Pulmonary artery endothelial cell (primary cell): ENCODE measurements around the gene RORB. TPM values are rescaled to one million over a fixed set of nuclear protein-coding genes. Genes with fewer than 3 reads are reported as not detected.

ENCODE experiments used
- DNase-seq: peaks from one replicate; pipeline ENCODE4 v3.0.0-alpha.2; 2011; ENCODE audit warnings: low read depth, low spot score
- total RNA-seq: library from RNA; depleted of rRNA; stranded (reverse); fragments of >200 nt; gene quantifications from 2 replicates; pipeline ENCODE4 v1.2.3, GENCODE V29; 2014

RORB gene
- total RNA-seq, 1 donor from 2014 or later, result not detected

- DNase-seq, result no peak
These were observed 92.4 kb downstream of the RORB start for GRCh38 chr9:74589576-74589975.

- DNase-seq, result no peak
These were observed 98.2 kb downstream of the RORB start for GRCh38 chr9:74595286-74595685.

GRCh38 chr9:74598874-74599273 is 101.7 kb downstream of the RORB start:
- no peak for DNase-seq

DNA sequence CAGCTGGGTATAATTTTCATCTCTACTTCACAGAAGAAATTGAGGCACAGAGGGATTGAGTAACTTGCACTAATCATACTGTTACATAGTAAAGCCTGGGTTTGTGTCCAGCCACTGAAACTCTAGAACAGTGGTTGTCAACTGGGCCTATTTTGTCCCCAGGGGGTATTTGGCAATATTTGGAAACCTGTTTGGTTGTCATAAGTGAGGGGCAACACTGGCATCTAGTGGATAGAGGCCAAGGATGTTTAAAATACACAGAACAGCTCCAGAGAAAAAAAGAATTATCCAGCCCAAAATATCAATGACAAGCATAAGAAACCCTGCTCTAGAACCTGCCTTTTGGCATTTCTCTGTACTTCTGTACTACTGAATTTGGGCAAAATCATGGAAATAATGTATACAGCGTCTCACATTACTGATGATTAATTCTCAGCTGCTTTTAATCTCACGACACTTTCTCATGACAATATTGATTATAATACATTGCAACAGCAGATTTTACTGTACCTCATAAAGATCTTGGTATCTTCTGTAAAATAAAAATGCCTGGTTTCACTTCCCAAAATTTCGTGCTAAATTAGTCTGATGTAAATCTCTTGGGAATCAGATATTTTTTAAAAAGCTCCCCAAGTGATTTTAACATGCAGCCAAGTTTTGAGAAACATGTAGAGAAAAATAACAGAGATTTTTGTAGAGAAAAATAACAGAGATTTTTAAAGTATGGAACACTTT is 112.7 kb downstream of the RORB start:
- no peak for DNase-seq

DNA sequence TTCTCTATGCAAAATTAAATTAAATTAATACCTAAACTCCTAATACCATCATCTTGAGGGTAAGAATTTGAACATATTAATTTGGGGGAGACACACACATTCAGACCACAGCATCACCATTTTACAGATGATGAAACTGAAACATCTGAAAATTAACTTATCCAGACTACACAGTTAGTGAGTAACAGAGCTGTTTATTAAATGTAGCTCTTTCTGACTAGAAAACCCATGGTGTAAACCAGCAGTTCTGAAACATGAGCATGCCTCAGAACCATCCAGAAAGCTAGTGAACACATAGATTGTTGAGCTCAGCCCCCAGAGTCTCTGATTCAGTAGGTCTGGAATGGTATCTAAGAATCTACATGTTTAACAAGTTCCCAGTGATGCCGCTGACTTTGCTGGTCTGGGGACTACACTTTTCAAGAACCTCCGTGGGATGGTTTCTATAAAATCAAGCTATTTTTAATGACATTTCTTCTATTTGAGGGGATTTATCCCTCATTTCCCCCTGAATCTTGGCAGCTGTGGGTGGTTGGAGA is 113.5 kb downstream of the RORB start:
- no peak for DNase-seq

DNA sequence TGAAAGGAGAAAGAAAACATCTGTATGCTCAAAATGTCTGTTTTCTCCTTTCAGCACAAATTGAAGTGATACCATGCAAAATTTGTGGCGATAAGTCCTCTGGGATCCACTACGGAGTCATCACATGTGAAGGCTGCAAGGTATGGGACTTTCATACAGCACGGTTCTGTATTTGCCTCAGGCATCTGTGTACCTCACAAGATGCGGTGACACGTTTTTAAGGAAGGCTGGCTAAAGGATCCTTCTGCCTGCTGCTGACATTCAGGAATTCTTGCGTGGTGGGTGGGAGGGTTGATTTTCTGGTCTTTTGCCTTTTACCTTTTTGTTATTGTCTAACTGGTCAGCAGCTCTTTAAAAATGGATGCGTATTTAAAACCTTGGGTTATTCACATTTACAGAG is 133.1 kb downstream of the RORB start:
- DNase-seq, result no peak

DNA sequence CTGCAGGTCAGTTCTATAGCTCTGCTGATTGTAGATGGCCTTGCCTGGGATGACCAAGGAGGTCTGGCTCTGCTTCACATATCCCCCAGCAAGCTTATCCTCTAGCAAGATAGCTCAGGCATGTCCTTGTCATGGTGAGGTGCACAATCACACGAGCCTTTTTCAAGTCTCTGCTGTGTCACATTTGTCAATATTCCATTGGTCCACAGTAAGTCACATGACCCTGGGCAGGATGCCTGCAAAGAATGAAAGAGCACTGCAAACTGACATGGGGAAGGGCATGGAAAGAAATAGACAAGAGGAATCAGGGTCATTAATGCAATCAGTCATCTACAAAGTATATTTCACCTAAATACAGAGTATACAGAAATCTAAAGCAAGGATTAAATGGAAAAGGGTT is 142.0 kb downstream of the RORB start:
- DNase-seq, result no peak

- no peak for DNase-seq
These were observed 145.2 kb downstream of the RORB start for GRCh38 chr9:74642376-74642775.

DNA sequence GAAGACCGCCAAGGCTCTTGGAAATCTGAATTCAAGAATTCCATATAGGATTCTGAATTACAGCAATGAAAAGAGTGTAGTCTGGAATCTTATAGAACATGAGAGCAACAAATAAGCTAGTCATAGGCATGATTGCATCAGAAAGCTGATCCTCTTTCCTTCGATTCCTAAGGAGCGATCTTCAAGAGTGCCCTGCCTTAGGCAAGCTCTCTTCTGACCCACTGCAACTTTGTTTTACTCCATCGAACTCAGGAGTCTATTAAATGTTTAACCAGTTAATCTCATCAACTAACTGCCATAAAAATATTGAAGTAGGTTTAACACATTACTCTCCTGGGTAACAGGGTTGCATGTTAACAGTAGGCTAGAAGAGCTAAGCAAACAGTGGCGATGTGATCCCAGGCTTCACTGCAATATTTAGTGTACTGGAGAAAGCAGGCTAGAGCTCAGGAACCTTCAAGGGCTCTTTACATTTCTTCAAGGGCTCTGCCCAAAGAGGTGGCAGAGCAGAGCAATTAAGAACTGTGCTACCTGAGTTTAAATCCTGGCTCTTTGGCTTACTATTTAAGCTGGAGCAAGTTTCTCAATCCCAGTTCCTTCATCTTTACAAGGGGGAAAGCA is 146.3 kb downstream of the RORB start:
- DNase-seq, result no peak

GRCh38 chr9:74644023-74644422 is 146.9 kb downstream of the RORB start:
- DNase-seq, result no peak

GRCh38 chr9:74645007-74645639 is 148.0 kb downstream of the RORB start:
- DNase-seq, result no peak

GRCh38 chr9:74653410-74654080 is 156.4 kb downstream of the RORB start:
- DNase-seq, result no peak

DNA sequence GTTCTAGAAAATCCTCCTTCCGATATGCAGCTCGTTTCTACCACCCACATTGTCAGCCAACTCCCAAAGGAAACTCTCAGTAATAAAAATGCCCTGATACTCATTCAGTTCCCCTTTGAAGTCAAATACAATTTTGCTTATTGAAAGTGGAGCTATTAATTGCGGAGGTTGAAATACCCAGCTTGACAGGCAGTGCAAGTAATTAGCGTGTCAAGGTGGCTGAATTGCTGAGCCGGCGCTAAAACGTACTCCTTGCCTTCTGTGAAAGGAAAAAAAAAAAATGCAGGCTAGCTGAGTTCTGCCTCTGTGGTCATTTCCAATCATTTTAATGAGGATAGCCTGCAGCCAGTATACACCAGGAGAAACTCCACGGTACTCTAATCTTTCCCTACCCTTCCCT is 165.5 kb downstream of the RORB start:
- no peak for DNase-seq

DNA sequence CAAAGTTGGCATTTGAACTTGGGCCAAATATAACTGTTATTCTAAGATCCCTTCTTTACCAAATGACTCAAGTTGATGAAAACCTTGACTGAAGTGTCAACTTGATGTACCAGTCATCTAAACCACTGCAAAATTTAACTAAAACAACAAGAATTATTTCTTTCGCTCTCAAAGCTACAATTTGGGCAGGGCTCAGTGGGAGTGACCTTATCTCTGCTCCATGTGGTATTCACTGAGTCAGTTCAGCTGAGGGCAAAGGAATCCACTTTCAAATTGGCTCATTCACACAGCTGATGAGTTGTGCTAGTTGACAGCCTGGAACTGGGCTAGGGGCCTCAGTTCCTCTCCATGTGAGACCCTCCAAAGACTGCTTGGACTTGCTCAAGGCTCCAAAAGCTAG is 166.3 kb downstream of the RORB start:
- no peak for DNase-seq

DNA sequence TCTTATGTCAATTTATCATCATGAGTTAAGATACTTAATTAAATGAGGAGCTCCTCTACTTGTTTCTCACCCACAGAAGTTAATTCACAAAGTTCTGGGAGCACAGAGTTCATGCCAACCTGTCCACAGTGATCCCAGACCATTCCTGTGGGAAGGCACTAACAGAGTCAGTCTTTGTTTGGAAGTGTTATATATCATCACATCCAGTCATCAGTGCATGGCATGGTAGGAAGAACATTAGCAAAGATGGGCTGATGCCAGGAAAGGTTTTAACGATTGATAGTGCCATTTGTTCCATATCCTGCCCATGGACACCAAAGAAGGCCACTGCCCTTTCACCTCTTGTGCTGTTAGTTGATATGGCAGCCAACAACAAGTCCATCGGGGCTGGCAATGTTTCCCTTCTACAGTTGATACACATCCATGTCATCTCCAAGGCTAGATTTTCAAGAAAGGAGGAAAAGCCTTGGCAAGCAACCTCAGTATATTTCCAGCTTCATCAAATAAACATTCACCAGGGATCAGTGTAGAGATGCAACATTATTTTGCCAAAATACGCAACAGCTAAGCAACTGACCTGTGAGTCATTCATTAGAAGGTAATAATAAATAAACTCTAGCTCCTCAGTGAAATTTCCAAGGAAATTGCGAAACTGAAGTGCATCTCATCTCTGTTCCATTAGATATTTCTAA is 169.6 kb downstream of the RORB start:
- DNase-seq, result no peak

DNA sequence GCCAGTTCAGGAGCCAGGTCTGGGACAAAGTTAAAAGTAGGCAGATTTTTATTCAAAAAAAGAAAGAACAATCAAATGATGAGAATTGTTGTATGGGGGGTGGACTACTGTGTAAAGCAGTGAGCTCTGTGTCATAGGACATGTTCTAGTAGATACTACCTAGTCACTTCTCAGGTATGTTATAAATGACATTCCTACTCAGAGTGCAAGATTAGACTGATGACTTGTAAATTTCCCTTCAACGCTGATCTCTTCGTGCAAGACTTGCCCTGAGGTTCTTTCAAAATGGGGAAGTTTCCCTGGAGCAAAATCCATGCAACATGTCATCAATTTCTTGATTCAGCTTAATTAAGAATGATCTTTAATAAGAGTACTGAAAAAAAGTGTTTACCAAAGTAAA is 175.1 kb downstream of the RORB start:
- no peak for DNase-seq

- DNase-seq, result no peak
These were observed 176.9 kb downstream of the RORB start for GRCh38 chr9:74674077-74674476.

GRCh38 chr9:74681906-74682305 is 184.8 kb downstream of the RORB start:
- DNase-seq, result no peak

DNA sequence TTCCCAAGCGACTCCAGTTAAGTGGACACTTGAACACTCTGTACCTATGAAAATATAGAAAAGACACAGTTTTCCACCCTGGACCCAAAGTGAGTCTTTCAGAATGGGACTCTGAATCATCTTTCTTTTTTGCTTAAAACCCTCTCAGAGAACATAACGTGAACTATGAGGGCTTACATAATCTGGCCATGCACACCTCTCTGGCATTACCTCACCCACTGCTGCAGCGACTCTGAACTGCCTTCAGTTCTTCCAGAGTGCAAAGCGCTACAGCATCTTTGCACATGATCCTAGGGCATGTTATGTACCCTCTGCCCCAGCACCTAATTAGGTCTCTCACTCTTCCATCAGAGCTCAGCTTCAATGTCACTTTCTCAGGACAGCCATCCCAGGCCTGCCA is 186.2 kb downstream of the RORB start:
- DNase-seq, result no peak

DNA sequence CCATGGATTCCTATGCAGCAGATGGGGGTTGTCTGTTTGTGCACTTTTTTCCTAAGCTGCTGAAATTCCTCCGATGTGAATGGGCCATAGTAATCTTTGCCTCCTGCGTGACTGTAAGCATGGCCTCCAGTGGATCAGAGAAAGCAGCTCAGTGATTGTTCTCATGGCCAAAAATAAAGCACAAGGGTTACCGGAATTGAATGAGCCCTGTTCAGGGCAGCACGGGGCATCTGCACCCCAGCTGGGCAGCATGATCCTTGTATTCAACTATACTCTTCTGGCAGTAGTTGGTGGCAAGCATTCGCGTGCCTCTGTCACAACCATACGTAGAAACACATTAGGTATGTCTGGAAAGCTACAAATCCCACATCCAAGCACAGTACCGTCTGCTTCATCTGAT is 193.9 kb downstream of the RORB start:
- no peak for DNase-seq

DNA sequence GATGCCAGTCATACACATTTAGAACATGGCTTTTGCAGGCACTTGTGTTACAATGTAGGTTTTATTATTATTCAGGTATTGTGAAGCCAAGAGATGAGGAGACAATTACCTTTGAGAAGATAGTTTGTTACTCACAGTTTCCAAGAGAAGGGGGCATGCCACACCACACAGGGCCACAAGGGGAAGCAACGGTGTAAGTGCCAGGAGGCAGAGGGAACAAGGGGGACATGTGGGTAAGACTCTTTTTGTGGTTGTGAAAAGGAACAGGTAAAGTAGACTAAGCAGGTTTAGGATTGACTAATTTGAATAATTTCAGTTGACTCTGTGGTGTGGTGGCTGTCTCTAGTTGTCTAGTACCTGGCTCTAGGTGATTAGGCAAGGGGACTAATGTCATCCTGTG is 199.4 kb downstream of the RORB start:
- no peak for DNase-seq
